GM12878 (cell line): ENCODE measurements around the gene IFT172. TPM values are rescaled to one million over a fixed set of nuclear protein-coding genes. Genes with fewer than 3 reads are reported as not detected.

Source experiments
- CBFB ChIP-seq: IDR thresholded peaks from 2 replicates; pipeline ENCODE4 v1.6.1; 2016; ENCODE audit warnings: antibody characterized with exemption, low read depth
- EGR1 ChIP-seq, 2 experiments: IDR thresholded peaks; 1 replicate in 1 of 2; 2 replicates in 1 of 2; pipeline ENCODE4 v1.6.1; 2011 to 2012; ENCODE audit warnings: low read depth in 2 of 2, low read length in 2 of 2, borderline replicate concordance in 1 of 2, mild to moderate bottlenecking in 1 of 2, moderate library complexity in 1 of 2
- FOXK2 ChIP-seq: fragments of 450-650 bp; IDR thresholded peaks from 2 replicates; pipeline ENCODE4 v1.6.1; 2017; ENCODE audit warnings: mild to moderate bottlenecking, moderate library complexity
- HDGF ChIP-seq: fragments of 450-650 bp; IDR thresholded peaks from 2 replicates; pipeline ENCODE4 v1.6.1; 2016; ENCODE audit warnings: antibody characterized with exemption
- JUNB ChIP-seq: IDR thresholded peaks from 2 replicates; pipeline ENCODE4 v1.6.1; 2016; ENCODE audit warnings: antibody characterized with exemption, mild to moderate bottlenecking
- NFIC ChIP-seq: IDR thresholded peaks from 2 replicates; pipeline ENCODE4 v1.6.1; 2012; ENCODE audit warnings: low read depth, mild to moderate bottlenecking, inconsistent platforms, low read length, moderate library complexity
- RAD51 ChIP-seq: fragments of 450-650 bp; IDR thresholded peaks from 2 replicates; pipeline ENCODE4 v1.6.1; 2016; ENCODE audit warnings: moderate library complexity, mild to moderate bottlenecking, inconsistent platforms
- SMC3 ChIP-seq: IDR thresholded peaks from 2 replicates; pipeline ENCODE4 v1.6.1; 2011; ENCODE audit warnings: low read length, improper control_type of control experiment, borderline replicate concordance
- polyA plus RNA-seq, 11 experiments: library from polyadenylated mRNA; depleted of rRNA in 4 of 11; unstranded in 6 of 11; stranded (reverse) in 5 of 11; fragments of >200 nt; fragmentation: Nextera tagmentation in 4 of 11; fragmentation: Illumina TruSeq in 1 of 11; extraction: Ambion mirVana in 4 of 11; extraction: Trizol in 1 of 11; gene quantifications; 1 replicate in 1 of 11; 2 replicates in 10 of 11; pipeline versions ENCODE4 v1.2.1 to v1.2.3, GENCODE V29; 2011 to 2016; ENCODE audit warnings: inconsistent platforms in 2 of 11, missing spikeins in 2 of 11, low read depth in 1 of 11
- total RNA-seq, 4 experiments: library from RNA; depleted of rRNA in 3 of 4; stranded (reverse); fragments of >200 nt in 3 of 4; fragmentation: Illumina TruSeq in 1 of 4; extraction: Trizol in 1 of 4; gene quantifications; 2 replicates each; pipeline versions ENCODE4 v1.2.1 to v1.2.3, GENCODE V29; 2013 to 2021
- TF ChIP-seq, protein P1 (sequence below): IDR thresholded peaks from 2 replicates; pipeline ENCODE4 v1.6.1; 2011; ENCODE audit warnings: mild to moderate bottlenecking, low read depth, low read length, moderate library complexity; ENCODE audit not compliant: insufficient replicate concordance
- TF ChIP-seq, protein P2 (sequence below): IDR thresholded peaks from 2 replicates; pipeline ENCODE4 v1.6.1; 2012; ENCODE audit warnings: low read depth, low read length, improper control_type of control experiment
- TF ChIP-seq, protein P3 (sequence below): IDR thresholded peaks from 2 replicates; pipeline ENCODE4 v1.6.1; 2011; ENCODE audit warnings: low read depth, mild to moderate bottlenecking, low read length, moderate library complexity, borderline replicate concordance; ENCODE audit errors: extremely low read depth
- TF ChIP-seq, protein P4 (sequence below): fragments of 450-650 bp; IDR thresholded peaks from 2 replicates; pipeline ENCODE4 v1.6.1; 2017; ENCODE audit warnings: mild to moderate bottlenecking, low read depth, inconsistent platforms; ENCODE audit not compliant: poor library complexity, severe bottlenecking

Gene IFT172
- total and polyA plus RNA-seq, 10 of the 15 experiments (the other 5 are each of a cell fraction or from before 2014, with no cell fraction given): 2.4 to 8.6 (median 6.2) TPM

DNA sequence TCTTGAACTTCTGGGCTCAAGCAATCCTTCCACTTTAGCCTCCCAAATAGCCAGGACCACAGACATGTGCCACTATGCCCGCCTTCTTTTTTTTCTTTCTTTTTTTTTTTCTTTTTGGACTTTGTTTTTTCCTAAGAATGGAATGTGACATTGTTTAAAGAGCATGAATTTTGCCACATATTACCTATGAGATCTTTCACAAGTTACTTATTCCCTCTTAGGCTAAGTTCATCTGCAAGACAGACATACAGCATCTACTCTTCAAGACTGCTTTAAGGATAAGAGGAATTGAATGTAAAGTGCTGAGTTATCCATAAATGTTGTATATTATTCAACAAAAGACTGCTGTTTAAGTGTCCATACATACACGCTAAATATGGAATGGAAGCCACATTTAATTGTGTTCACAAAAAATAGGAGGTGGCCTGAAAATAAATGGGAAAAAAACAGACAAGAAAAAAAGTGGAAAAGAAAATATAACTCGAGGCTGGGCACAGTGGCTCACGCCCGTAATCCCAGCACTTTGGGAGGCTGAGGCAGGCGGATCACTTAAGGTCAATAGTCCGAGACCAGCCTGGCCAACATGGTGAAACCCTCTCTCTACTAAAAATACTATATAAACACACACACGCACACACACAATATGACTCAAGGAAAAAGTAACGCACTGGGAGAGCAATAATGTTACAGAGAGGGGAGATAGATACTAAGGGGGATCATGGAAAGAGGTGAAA, 77.0 kb downstream of the IFT172 start (continued):
- TF ChIP-seq EGR1 (IDR thresholded peaks at IDR 0.05; ENCODE audit: borderline replicate concordance in 1 of 2, low read depth in 2 of 2, low read length in 2 of 2) (no peak), HDGF (no peak), NFIC (no peak), SMC3 (no peak), CBFB (no peak), RAD51 (no peak), FOXK2 (no peak), JUNB (no peak)
- TF ChIP-seq, protein P1, sequence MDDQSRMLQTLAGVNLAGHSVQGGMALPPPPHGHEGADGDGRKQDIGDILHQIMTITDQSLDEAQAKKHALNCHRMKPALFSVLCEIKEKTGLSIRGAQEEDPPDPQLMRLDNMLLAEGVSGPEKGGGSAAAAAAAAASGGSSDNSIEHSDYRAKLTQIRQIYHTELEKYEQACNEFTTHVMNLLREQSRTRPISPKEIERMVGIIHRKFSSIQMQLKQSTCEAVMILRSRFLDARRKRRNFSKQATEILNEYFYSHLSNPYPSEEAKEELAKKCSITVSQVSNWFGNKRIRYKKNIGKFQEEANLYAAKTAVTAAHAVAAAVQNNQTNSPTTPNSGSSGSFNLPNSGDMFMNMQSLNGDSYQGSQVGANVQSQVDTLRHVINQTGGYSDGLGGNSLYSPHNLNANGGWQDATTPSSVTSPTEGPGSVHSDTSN: no peak
- TF ChIP-seq, protein P2, sequence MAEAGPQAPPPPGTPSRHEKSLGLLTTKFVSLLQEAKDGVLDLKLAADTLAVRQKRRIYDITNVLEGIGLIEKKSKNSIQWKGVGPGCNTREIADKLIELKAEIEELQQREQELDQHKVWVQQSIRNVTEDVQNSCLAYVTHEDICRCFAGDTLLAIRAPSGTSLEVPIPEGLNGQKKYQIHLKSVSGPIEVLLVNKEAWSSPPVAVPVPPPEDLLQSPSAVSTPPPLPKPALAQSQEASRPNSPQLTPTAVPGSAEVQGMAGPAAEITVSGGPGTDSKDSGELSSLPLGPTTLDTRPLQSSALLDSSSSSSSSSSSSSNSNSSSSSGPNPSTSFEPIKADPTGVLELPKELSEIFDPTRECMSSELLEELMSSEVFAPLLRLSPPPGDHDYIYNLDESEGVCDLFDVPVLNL: no peak
- TF ChIP-seq, protein P3, sequence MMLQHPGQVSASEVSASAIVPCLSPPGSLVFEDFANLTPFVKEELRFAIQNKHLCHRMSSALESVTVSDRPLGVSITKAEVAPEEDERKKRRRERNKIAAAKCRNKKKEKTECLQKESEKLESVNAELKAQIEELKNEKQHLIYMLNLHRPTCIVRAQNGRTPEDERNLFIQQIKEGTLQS: no peak
- TF ChIP-seq, protein P4, sequence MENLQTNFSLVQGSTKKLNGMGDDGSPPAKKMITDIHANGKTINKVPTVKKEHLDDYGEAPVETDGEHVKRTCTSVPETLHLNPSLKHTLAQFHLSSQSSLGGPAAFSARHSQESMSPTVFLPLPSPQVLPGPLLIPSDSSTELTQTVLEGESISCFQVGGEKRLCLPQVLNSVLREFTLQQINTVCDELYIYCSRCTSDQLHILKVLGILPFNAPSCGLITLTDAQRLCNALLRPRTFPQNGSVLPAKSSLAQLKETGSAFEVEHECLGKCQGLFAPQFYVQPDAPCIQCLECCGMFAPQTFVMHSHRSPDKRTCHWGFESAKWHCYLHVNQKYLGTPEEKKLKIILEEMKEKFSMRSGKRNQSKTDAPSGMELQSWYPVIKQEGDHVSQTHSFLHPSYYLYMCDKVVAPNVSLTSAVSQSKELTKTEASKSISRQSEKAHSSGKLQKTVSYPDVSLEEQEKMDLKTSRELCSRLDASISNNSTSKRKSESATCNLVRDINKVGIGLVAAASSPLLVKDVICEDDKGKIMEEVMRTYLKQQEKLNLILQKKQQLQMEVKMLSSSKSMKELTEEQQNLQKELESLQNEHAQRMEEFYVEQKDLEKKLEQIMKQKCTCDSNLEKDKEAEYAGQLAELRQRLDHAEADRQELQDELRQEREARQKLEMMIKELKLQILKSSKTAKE: no peak
